HK-2 (cell line): ENCODE data around the gene TARS3.

Source experiments
- DNase-seq: peaks from one replicate; pipeline ENCODE4 v3.0.0-alpha.2; 2018; ENCODE audit not compliant: unreplicated experiment

The TARS3 gene

DNA sequence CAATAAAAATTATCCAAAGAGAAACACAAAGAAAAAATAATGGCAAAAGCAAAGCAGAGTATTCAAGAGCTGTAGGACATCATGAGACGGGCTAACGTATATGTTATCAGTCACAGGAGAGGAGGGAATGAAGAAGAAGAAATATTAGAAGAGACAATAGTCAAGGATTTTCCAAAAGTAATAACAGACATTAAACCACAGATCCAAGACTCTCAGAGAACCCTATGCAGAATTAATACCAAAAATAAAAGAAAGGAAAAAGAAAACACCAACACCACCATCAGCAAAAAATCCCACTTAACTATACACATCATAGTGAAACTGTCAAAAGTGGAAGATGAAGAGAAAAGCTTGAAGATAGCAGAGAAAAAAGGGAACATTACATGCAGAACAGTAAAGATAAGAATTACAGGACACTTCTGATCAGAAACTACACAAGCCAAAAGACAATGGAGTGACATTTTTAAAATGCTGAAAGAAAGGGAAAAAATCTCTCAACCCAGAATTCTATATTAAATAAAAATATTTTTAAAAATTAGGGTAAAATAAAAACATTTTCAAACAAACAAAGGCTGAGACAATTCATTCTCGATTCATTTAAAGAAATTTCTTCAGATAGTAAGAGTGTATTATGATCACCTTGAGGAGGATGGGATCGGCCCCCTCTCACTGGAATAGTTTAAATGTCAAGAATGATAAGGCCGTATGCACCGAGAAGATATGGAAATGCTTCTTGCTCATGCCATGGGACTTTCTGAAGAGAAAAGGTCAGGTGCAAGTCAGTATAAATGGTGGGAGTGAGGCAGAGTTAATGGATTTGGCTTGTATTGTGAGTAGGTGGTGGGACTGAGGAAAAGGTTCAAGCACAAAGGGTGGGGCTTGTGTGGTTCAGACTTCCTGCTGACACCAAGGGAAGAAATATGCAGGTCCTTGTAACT, 100.6 kb downstream of the TARS3 start:
- DNase-seq = no peak

DNA sequence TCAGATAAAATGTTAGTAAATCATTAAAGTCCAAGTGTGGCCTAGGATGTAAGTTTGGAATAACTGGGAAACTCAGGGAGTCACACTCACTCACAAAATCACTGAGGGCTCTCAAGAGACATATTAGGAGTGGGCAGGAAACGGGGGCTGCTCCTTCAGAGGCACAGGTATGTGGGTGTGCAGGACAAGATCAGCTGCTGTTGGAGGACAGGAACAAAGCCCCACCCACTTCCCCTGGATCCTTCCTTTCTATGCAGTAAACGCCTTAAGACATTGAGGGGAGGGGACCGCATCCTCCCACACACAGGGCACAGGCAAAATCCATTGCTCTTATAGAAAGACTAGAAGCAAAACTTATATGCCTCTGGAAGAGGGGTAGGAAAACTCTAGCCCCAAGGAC, 102.3 kb downstream of the TARS3 start:
- no peak for DNase-seq

DNA sequence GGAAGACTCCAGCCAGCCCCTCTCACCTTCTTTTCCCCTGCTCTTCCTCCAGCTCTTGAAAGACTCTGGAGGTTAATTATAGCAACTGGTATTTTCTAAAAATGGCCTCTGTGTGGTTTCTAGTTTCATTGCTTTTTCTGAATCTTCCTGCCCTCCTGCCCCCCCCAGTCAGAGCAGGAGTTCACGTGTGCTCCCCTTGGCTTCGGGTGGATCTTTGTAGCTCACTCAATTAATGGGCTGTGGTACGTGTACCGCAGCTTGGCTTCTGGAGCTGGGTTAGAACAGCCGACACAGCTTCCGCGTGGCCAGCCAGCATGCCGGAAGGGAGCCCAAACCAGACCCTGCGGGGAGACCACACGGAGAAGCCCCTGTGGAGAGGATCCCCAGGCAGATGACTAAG, 103.6 kb downstream of the TARS3 start:
- no peak for DNase-seq

DNA sequence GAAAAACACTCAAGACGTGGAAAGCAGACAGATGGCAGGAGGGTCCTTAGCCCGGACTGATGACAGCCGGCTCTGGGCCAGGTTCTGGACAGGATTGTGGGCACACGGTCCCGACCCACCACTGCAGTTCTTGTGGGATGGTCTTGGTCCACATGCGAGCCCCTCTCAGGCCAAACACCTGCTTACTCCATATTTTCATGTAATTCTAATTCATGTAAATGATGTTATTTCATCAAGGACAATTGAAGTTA, 104.7 kb downstream of the TARS3 start:
- no peak for DNase-seq

DNA sequence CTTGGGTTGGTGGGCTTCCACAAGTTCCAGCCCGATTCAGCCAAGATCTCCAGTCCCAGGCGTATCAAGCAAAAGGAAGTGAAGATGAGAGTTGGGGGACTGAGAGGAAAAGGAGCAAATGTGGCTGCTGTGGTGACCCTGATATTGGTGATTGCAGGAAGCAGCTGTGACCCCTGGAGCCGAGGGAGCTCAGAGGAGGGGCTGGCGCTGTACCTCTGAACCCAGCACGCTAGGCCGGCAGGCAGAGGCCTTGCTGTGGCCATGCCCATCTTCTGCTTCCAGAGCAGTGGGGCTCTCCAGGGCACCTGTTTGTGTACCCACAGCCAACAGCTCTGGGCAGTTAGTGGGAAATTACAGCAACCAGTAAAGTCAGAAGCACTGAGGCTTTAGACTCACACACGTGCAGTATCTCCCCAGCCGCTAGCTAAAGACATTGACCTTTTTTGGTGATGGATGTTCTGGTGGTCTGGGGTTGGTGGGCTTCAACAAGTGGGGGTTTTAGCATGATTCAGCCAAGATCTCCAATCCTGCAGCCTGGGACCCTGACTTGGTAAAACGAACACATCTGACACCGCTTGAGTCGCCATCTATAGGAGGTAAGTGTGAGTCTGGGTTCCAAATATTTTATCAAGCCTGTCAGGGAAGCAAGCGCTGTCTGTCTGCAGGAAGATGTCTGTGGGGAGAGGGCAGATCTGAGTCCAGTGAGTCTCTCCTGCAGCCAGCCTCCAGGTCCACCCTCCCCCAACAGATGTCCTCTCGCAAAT, 105.2 kb downstream of the TARS3 start:
- DNase-seq = no peak

DNA sequence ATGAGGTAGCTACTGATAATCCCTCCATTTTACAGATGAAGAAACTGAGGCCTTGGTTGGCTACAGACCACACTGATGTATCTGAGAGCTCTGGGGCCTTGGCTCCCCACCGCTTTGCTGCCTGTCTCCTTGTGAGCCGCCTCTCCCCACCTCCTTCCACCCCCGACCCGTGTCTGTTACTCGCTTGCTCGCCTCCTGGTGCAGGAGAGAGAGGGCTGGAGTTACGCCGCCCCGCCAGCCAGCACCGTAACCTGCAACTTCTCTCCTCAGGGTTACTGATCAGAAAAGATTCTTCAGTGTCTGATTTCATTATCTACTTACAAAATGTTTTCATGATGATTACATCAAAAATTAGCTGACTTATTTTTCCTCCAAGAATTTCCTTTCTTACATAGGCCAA, 106.2 kb downstream of the TARS3 start:
- no peak for DNase-seq

DNA sequence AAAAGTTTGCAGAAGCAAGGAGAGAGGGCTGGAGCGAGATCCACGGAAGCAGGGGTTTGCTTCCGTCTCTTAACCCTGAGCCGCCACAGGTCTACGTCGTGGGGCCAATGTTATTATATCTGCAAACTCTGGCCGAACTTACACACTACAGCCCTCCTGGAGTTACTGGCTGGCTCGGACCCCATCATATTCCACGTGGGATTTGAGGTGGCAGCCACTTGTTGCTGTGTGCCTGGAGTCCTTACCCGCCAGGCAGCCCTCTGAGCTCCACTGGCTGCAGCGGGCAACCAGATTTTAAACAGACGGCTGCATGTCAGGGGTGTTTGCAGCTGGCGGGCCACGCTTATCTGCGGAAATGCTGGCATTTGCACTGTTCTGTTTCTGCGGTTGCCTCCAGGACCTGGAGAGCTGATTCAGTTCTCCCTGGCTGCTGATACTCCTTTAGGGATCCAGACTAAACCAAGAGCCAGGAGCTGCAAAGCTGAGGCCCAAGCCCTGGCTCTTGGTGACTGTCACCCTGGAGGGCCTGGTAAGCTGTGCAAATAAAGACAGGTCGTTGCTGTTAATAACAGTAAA, 106.8 kb downstream of the TARS3 start:
- DNase-seq = no peak

DNA sequence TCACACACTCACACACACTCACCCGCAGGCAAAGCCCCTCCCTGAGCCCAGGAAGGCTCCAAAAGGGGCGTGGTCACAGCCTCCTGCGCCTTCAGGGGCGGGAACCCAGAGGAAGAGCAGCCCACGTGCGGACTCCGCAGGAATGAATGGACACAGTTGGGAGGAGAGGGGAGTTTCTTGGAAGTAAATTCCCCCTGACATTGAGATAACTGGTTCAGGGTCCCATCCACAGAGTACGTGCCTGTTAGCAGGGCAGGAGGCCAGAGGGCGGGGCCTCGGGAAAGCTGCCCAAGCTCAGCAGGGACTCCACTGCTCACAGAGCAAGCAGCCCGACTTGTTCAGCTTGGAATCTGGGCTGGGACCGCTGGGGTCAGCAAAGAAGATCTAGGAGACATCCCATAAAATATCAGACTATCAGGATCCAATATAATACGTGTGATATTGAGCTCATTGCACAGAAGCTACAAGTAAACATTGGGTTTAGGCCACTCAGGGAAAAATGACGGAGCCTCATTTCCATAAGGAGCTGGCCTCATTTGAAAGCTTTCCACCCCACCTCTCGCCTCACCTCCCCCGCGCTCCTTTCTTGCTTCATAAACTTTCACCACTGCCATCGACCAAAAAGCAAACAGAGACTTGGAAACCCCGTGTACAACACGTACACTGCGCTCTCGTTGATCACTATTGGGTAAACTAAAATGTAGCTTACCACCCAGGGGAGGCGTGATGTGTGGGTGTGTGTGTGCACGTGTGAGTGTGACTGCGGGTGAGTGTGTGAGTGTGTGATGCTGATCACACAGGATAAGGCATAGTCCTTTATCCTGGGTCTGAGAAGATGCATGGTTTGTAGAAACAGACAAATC, 108.1 kb downstream of the TARS3 start:
- peak; percentile 22 for DNase-seq

DNA sequence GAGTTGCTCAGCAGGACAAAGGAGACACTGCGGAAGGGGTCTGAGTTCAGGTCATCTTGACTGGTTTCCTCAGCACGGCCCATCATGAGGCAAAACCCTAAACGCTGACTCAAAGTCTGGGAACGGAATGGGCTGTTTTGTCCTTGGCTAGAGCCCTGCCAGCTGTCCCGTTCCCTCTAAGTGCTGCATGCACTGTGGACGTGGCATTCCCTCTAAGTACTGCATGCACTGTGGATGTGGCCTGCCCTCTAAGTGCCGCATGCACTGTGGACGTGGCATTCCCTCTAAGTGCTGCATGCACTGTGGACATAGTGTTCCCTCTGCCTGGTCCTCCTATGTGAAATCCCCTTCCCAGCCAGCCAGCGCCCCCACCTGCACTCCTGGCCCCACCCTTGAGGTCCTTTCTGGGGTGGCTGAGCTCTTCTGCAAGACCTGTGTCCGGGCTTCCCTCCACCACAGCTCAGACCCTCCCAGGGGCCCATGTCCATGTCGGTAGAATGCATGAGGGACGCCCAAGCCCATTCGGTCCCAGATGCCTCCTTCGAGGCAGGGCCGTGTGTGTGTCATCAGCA, 108.8 kb downstream of the TARS3 start:
- DNase-seq = no peak

DNA sequence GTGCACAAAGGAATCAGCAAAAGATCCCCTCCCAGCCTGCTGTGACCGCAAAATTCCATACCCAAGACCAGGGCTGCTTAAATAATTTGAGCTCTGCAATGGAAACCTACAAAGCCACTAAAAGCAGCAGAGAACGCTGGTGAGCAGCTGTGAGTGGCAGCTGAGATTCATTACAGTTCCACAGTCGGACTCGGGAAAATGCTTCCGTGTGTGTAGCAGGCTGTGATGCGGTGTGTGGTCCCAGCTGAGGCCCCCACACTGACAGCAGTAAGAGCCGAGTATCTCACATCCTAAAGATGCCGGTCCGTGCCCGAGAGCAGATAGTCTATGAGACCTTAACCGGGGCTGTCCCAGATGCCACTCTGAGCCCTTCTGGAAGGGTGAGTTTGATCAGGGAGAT, 109.5 kb downstream of the TARS3 start:
- DNase-seq = no peak

DNA sequence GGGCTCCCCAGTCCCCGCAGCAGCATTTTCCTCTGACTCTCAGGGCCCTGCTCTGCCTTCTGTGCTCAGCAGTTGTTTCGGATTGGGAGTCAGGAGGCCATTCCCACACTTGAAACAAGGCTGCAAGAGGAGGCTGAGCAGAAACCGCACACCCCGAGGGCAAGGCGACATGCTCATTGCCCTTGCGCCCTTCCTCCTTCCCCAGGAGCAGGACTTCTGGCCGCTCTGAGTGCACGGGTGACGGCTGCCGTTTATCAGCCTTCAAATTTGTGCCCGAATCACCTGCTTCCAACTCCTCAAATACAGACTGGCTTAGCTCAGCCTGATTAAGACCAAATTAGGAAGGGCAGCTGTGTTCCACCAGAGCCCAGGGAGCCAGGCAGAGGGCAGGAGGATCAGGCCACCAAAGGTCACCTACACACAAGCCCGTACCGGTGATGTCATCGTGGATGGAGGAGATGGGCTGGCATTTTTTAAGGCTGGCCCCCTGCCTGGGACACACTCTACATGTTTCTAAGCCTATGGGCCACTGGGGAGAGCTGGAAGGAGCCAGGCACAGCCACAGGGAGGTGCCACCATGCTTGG, 110.2 kb downstream of the TARS3 start:
- no peak for DNase-seq

DNA sequence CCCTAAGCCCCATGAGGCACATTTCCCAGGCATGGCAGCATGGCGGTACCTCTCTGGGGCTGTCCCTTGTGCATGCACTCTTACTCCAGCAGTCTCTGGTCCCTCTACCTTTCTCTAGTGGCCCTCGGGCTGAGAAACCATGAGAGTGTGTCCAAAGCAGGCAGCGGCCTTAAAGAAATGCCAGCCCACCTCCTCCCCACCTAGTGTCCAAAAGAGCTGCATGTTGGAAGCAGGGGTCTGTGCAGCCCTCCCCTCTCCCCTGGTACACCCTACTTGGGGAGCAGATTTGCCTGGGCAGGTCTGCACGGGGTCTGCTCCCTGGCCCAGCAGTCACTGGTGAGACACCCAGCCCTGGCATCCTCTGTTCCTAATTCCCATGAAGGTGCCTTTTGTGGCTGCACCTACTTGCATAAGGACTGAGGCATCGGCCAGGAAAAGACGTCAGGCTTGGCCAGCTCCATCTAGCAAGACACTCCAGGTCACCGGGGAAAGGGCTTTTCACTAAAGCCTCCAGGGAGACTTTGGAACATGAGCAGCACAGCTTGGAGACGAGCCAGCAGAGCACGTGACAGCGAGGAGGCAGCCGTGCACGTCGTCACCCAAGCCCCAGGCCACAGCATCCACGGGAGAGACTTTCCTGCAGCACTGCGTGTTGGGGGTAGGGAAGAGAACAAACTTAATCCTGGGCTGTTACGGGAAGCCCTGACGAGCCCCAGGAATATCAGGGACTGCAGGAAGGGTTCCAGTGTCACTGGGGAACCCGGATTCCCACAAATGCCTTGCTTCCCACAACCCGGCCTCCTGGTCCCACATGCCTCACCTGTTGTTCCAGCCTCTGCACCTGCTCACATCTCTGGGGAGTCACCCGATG, 110.9 kb downstream of the TARS3 start:
- peak; percentile 15 for DNase-seq

DNA sequence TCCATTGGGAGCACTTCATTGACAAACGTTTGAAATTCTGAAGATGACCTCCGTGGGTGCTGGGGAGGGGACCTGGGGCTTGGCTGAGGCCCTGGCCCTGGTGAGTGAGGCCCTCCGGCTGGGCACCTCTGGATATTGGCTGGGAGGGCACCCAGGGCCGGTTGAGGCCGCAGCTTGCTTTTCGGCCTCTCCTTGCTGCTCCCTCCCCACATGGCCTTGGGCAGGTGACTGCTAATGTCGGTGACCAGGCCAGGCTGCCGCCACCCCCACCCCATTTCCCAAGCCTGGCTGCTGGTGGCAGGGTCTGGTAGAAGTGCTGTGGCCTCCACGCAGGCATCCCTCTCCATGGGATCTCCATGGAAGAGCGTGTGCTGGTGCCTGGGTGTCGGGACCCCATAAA, 111.6 kb downstream of the TARS3 start:
- DNase-seq = no peak

DNA sequence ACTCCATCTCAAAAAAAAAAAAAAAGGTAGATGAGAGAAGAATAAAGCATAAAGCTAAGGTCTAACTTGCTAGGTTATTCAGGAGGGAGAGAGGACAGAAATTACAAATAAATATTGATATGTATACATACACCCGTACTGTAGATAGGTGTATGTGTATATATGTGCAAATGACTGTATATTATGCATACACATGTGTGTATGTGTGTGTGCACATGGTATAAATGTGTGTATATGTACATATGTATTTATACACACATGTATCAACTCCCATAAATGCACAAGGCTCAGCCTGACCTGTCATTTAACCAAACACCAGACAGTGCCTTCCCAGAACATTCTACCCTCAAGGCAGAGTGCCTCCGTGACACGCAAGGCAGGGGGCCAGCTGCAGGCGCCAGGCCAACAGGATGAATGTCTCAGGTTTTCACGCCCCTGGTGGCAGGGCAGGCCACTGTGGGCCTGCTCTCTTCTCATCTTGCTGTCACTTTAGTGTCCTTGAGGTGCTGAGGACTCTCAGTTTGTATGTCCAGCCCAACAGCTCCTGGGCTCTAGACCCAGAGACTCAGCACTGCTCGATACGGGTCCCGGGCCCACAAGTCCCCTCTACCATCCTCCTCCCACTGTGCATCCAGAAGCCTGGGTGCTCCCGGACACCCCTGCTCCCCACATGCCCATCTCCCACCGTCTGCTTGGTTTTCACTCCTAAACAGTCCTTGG, 112.5 kb downstream of the TARS3 start:
- DNase-seq = no peak

DNA sequence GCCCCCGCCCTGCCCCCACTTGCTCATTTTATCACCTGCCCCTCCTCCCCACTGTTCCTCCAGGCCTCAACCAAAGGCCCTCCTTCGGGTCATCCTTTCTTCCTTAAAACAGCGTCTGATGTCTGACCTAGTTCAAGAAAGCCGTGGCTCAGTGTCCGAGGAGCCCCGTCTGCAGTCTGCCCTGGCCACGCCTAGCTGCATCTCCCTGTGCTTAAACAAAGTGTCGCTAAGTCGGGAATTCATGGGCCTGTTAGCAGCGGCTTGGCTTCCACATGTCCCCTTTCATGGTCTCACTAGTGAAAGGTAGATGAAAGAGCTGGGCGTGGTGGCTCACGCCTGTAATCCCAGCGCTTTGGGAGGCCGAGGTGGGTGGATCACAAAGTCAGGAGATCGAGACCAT, 113.3 kb downstream of the TARS3 start:
- no peak for DNase-seq

DNA sequence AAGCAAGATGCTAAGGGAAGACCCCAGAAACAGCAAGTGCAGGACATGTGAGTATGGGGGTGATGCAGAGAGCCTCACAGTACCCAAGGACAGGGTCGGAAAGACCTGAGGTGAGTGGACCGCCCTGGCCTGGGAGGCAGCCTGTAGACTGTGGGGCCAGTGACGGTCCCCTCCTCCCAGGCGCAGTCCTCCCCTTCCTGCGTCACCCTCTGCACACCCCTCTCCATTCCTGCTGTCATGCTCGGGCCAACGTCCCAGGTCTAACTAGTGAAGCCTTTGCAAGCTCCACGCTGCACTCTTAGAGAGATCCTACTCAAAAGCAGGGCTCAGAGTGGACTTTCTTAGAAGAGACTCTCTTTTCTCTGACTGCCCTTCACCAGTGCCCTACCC, 113.7 kb downstream of the TARS3 start:
- DNase-seq = no peak

DNA sequence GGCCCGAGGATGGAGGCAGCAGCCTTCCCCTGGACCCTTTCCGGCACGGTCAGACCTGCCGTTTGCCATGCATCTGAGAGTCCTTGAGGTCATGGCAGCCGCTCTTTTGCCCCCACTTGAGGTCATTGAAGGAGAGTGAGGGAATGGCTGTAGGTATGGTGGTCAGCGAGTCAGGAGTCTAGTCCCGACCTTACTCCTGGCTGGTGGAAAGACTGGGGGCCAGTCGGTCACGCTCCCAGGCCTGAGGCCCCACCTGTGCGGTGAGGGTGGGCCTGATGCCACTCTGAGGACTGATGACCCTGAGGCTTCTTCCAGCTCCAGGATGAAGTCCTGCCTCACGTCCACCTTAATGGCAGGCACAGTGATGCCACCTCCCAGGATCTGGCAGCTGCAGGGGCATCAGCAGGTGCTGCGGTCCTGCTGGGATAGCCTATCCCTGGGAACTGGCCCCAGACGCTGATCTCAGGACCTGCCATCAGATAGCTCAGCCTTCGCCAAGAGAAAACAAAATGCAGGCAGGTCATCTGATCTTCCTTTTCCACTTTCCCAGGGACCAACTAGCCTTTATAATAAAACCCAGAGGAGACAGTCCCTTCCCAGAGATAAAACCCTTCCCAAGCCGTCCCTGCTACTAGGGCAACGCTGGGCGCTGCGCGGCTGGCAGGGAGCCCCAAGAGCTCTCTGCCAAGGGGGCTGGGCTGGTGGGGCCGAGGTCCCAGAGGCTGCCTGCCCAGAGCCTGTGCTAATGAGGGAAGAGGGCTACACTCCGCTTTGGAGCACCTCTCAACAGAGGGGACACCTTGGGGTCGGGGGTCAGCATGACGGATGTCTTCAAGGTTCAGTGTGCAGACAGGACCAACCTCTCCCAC, 114.3 kb downstream of the TARS3 start:
- no peak for DNase-seq

DNA sequence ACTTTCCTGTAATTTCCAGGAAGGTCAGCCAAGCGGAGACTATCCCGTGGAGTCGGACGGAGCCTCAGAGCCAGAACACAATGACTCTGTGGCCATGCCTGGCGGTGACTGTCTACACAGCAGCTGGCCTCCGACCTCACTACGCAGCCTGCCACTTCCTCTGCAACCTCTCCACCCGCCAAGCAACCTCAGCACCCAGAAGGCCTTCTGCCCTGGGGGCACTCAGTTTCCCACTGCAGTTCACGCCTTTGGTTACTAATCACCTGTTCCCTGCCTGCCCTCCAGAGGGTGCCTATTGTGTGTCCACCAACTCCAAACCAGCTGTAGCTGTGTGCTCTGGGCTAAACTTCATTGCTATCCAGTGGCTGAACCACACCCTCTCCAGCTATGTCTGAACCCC, 116.1 kb downstream of the TARS3 start:
- no peak for DNase-seq

DNA sequence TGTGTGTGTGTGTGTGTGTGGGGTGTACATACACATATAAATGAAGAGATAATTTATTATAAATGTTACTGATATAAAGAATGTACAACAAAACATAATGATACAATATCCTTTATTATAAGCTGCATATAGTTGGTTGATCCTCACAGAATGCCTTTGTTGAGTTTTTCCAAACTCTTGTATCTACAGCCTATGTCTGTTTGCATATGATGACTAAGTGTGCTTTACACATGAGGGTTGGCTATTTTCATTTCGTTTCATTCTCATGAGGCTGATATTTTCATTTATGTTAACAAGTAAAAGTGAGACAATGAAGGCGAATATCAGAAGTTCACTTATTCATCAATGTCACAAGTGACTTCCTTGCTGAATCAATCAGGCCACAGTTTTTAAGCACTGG, 117.2 kb downstream of the TARS3 start:
- no peak for DNase-seq
